PC-3 (cell line): ENCODE data around the gene PRR15.
A peak's percentile ranks its signal among the peaks of the same experiment; 100 is the strongest.

ENCODE experiments used
- CTCF ChIP-seq: fragments of 300-600 bp; sonication (generic); conservative IDR thresholded peaks from 2 replicates; pipeline ENCODE4 v1.5.1; 2017; ENCODE audit warnings: antibody characterized with exemption, low read depth, mild to moderate bottlenecking, low read length
- EZH2phosphoT487 ChIP-seq: fragments of 300-600 bp; sonication (generic); IDR thresholded peaks from 2 replicates; pipeline ENCODE4 v1.6.1; 2018; ENCODE audit warnings: mild to moderate bottlenecking, antibody characterized with exemption, low read length, borderline replicate concordance

- peak; percentile 87 for TF ChIP-seq CTCF
- TF ChIP-seq EZH2phosphoT487 = no peak
Measured at GRCh38 chr7:29609162-29610037, 45.8 kb downstream of the PRR15 start.
